SH-SY5Y (cell line): Measurements from ENCODE around the gene OTUD5.

Experiments
- GATA2 ChIP-seq: IDR thresholded peaks from 2 replicates; pipeline ENCODE4 v1.6.1; 2011; ENCODE audit warnings: mild to moderate bottlenecking, low read depth, low read length
- GATA3 ChIP-seq: IDR thresholded peaks from 2 replicates; pipeline ENCODE4 v1.6.1; 2011; ENCODE audit warnings: low read depth, mild to moderate bottlenecking, low read length, moderate library complexity

DNA sequence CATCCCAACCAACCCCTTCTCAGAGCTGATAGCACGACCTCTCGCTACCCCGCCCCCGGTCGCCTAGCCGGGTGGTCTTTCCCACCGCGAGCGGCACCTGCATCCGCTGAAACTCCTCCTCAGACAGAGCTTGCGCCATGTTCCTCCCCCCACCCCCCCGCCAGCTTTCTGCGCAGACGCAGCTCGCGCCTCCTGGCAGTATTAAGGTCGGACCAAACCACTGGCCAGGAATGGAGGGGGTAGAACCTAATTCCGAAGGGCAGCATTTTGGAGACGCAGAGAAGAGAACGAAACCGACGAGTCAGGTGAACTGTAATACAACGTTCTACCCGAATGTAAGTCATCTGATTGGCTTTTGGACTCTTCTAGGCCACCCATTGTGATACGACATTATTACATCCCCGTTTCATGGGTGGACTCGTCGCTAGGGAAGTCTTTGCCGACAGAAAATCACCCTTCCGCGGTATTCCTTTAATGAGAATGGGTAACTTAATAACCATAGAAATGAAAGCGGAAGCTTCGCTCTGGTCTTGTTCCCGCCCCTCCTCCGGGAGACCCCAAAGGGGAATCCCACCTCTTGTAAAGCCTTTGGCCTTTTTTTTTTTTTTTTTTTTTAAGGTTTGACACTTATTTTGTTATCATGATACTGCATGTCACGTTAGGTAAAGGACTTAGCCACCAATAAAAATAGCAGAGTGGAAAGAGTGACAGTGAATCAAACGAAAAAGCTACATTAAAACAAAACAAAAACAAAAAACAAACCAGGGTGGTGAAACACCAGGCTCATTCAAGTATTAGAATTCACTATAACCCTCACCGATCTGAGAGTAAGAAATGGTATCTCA, 44.9 kb upstream of the OTUD5 start, which contains the start of gene GRIPAP1:
- TF ChIP-seq GATA2 (no peak), GATA3 (no peak)
